GM20000 (cell line): ENCODE measurements around the gene PIGL.
A peak's percentile ranks its signal among the peaks of the same experiment; 100 is the strongest.

Source experiments
- DNase-seq: peaks from one replicate; pipeline ENCODE4 v3.0.0; 2012; ENCODE audit warnings: low spot score
- CTCF ChIP-seq: IDR thresholded peaks from 2 replicates; pipeline ENCODE4 v1.5.1; 2012; ENCODE audit warnings: mild to moderate bottlenecking, control low read depth; ENCODE audit errors: extremely low read depth, missing control alignments

Gene PIGL

GRCh38 chr17:16348586-16348985, 131.6 kb downstream of the PIGL start:
- no peak for DNase-seq
- no peak for TF ChIP-seq CTCF

- DNase-seq = no peak
- TF ChIP-seq CTCF = no peak
Observed at GRCh38 chr17:16349431-16349830, 132.4 kb downstream of the PIGL start.

- TF ChIP-seq CTCF = no peak
- DNase-seq = no peak
Observed at GRCh38 chr17:16351831-16352230, 134.8 kb downstream of the PIGL start.

- no peak for TF ChIP-seq CTCF
- peak; percentile 60 for DNase-seq
Observed at GRCh38 chr17:16352303-16352666, 135.3 kb downstream of the PIGL start.

GRCh38 chr17:16352667-16353316, 135.8 kb downstream of the PIGL start:
- no peak for TF ChIP-seq CTCF
- no peak for DNase-seq

- peak; percentile 93 for DNase-seq
- peak; percentile 50 for TF ChIP-seq CTCF
Observed at GRCh38 chr17:16353317-16354174, 136.5 kb downstream of the PIGL start, which contains the start of gene CENPV. Gene CENPV (minus strand): TSS chr17:16353469. CDS start chr17:16353436, 33 bp downstream.

- no peak for DNase-seq
- TF ChIP-seq CTCF = no peak
Observed at GRCh38 chr17:16354585-16354984, 137.6 kb downstream of the PIGL start.
